Neural progenitor cell (in vitro differentiated cells): ENCODE measurements around the gene GINS1. TPM values are rescaled to one million over a fixed set of nuclear protein-coding genes. Genes with fewer than 3 reads are reported as not detected.
A peak's percentile ranks its signal among the peaks of the same experiment; 100 is the strongest.

Experiments
- DNase-seq: peaks from one replicate; pipeline ENCODE4 v3.0.0-alpha.2; 2016; ENCODE audit warnings: low spot score
- H2AFZ ChIP-seq: fragments of 200-600 bp; sonication (generic); replicated peaks from 2 replicates; pipeline ENCODE4 v1.6.1; 2016; ENCODE audit warnings: antibody characterized with exemption
- H3F3A ChIP-seq: fragments of 200-600 bp; sonication (generic); 2 replicates; pipeline ENCODE4 v1.6.1; 2016; ENCODE audit warnings: antibody characterized with exemption, low read depth
- H3K27ac ChIP-seq: fragments of 200-600 bp; sonication (generic); 2 replicates; pipeline ENCODE4 v1.5.1; 2016; ENCODE audit warnings: mild to moderate bottlenecking
- H3K27me3 ChIP-seq: fragments of 200-600 bp; sonication (generic); 2 replicates; pipeline ENCODE4 v1.6.1; 2016; ENCODE audit warnings: mild to moderate bottlenecking, moderate library complexity
- H3K36me3 ChIP-seq: fragments of 200-600 bp; sonication (generic); 2 replicates; pipeline ENCODE4 v1.5.1; 2016
- H3K4me1 ChIP-seq: fragments of 200-600 bp; sonication (generic); 2 replicates; pipeline ENCODE4 v1.6.1; 2016; ENCODE audit warnings: mixed run types
- H3K4me2 ChIP-seq: fragments of 200-600 bp; sonication (generic); 2 replicates; pipeline ENCODE4 v1.6.1; 2016
- H3K4me3 ChIP-seq: fragments of 200-600 bp; sonication (generic); 2 replicates; pipeline ENCODE4 v1.5.1; 2016
- H3K79me2 ChIP-seq: fragments of 200-600 bp; sonication (generic); 2 replicates; pipeline ENCODE4 v1.6.1; 2016; ENCODE audit warnings: low read depth
- H3K9ac ChIP-seq: fragments of 200-600 bp; sonication (generic); 2 replicates; pipeline ENCODE4 v1.6.1; 2016
- H3K9me3 ChIP-seq: fragments of 200-600 bp; sonication (generic); 2 replicates; pipeline ENCODE4 v1.5.1; 2016; ENCODE audit warnings: low read depth
- H4K20me1 ChIP-seq: fragments of 200-600 bp; sonication (generic); 2 replicates; pipeline ENCODE4 v1.6.1; 2016; ENCODE audit warnings: low read depth
- H3K27ac Mint-ChIP-seq: 3 replicates; pipeline ENCODE4 v1.8.0; 2021; ENCODE audit warnings: mixed read lengths
- H3K27me3 Mint-ChIP-seq: 2 replicates; pipeline ENCODE4 v1.8.0; 2022; ENCODE audit warnings: low read depth, mild to moderate bottlenecking, inconsistent platforms, moderate library complexity, mixed read lengths; ENCODE audit not compliant: insufficient read depth
- H3K36me3 Mint-ChIP-seq: 3 replicates; pipeline ENCODE4 v1.8.0; 2021; ENCODE audit warnings: mixed read lengths
- H3K4me1 Mint-ChIP-seq: 3 replicates; pipeline ENCODE4 v1.8.0; 2021; ENCODE audit warnings: mixed read lengths
- H3K4me3 Mint-ChIP-seq: 3 replicates; pipeline ENCODE4 v1.8.0; 2021; ENCODE audit warnings: mild to moderate bottlenecking, moderate library complexity, mixed read lengths
- H3K9me3 Mint-ChIP-seq: 3 replicates; pipeline ENCODE4 v1.8.0; 2020; ENCODE audit warnings: mixed read lengths
- EZH2 ChIP-seq: fragments of 200-600 bp; sonication (generic); IDR thresholded peaks from 2 replicates; pipeline ENCODE4 v1.6.1; 2017; ENCODE audit warnings: antibody characterized with exemption, mild to moderate bottlenecking, moderate library complexity
- EZH2phosphoT487 ChIP-seq: fragments of 200-600 bp; sonication (generic); IDR thresholded peaks from 2 replicates; pipeline ENCODE4 v1.6.1; 2017; ENCODE audit warnings: antibody characterized with exemption
- total RNA-seq: library from RNA; depleted of rRNA; stranded (reverse); fragments of >200 nt; gene quantifications from 2 replicates; pipeline ENCODE4 v1.2.3, GENCODE V29; 2015; ENCODE audit warnings: low replicate concordance
- TF ChIP-seq, protein P1 (sequence below): fragments of 200-600 bp; sonication (generic); IDR thresholded peaks from 2 replicates; pipeline ENCODE4 v1.5.1; 2017; ENCODE audit warnings: antibody characterized with exemption, mild to moderate bottlenecking

The GINS1 gene
- total RNA-seq, 1 donor from 2014 or later: 69.6 TPM

DNA sequence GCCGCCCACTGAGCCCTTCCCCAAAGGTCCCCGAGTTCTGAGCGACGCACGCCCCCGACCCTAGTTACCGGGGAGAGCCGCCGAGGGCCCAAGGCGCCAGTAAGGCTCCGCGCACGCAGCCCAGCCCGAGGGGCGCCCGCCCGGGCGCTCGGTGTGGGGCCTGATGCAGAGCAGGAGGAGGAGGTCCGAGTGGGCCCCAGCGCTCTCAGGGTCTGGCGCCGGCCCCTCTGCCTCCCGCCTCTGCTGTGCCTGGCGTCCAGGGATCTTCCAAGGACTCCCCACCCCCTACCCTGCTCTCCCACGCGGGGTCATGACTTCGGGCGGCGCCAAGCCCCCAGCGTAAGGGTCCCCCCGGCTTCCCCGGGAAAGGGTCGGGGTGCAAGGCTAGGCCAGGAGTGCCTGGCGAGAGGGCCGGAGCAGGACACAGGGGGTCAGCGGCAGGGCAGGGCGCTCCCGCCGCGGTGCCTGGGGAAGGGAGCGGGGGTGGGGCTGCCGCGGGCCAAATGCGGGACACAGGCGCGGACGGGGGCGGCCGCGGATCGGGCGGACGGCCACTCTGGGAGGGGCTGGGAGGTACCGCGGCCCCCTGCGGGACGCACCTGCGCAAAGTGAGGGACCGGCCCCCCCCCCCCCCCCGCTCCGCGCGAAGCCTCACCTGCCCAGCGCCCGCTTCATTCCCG is 17.5 kb upstream of the GINS1 start:
- H3K27me3 ChIP-seq: no peaks in the 10 kb centered on the region
- peak overlapping the region; percentile 23 for H2AFZ ChIP-seq
- peaks cover 5% of the 10 kb centered on the region for H3K4me1 ChIP-seq
- H3K4me3 Mint-ChIP-seq: peak overlapping the region; percentile 92
- peaks cover 19% of the 10 kb centered on the region for H3F3A ChIP-seq
- no peaks in the 10 kb centered on the region for H3K27me3 Mint-ChIP-seq
- H3K9me3 ChIP-seq: no peaks in the 10 kb centered on the region
- peak overlapping the region; percentile 96 for H3K4me2 ChIP-seq
- TF ChIP-seq EZH2 (no peak), EZH2phosphoT487 (no peak)
- TF ChIP-seq, protein P1, sequence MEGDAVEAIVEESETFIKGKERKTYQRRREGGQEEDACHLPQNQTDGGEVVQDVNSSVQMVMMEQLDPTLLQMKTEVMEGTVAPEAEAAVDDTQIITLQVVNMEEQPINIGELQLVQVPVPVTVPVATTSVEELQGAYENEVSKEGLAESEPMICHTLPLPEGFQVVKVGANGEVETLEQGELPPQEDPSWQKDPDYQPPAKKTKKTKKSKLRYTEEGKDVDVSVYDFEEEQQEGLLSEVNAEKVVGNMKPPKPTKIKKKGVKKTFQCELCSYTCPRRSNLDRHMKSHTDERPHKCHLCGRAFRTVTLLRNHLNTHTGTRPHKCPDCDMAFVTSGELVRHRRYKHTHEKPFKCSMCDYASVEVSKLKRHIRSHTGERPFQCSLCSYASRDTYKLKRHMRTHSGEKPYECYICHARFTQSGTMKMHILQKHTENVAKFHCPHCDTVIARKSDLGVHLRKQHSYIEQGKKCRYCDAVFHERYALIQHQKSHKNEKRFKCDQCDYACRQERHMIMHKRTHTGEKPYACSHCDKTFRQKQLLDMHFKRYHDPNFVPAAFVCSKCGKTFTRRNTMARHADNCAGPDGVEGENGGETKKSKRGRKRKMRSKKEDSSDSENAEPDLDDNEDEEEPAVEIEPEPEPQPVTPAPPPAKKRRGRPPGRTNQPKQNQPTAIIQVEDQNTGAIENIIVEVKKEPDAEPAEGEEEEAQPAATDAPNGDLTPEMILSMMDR: no peak
- H3K36me3 Mint-ChIP-seq: peaks cover 12% of the 10 kb centered on the region
- H3K9me3 Mint-ChIP-seq: peaks cover 6% of the 10 kb centered on the region
- peak overlapping the region; percentile 80 for H3K4me3 ChIP-seq
- peaks cover 25% of the 10 kb centered on the region for H3K4me1 Mint-ChIP-seq
- DNase-seq: peak; percentile 76
- peak overlapping the region; percentile 59 for H3K9ac ChIP-seq
- no peaks in the 10 kb centered on the region for H3K36me3 ChIP-seq
- H3K27ac ChIP-seq: peak overlapping the region; percentile 82
- H4K20me1 ChIP-seq: peaks cover 15% of the 10 kb centered on the region
- H3K79me2 ChIP-seq: peaks cover 52% of the 10 kb centered on the region
- no peak overlapping the region for H3K27ac Mint-ChIP-seq

DNA sequence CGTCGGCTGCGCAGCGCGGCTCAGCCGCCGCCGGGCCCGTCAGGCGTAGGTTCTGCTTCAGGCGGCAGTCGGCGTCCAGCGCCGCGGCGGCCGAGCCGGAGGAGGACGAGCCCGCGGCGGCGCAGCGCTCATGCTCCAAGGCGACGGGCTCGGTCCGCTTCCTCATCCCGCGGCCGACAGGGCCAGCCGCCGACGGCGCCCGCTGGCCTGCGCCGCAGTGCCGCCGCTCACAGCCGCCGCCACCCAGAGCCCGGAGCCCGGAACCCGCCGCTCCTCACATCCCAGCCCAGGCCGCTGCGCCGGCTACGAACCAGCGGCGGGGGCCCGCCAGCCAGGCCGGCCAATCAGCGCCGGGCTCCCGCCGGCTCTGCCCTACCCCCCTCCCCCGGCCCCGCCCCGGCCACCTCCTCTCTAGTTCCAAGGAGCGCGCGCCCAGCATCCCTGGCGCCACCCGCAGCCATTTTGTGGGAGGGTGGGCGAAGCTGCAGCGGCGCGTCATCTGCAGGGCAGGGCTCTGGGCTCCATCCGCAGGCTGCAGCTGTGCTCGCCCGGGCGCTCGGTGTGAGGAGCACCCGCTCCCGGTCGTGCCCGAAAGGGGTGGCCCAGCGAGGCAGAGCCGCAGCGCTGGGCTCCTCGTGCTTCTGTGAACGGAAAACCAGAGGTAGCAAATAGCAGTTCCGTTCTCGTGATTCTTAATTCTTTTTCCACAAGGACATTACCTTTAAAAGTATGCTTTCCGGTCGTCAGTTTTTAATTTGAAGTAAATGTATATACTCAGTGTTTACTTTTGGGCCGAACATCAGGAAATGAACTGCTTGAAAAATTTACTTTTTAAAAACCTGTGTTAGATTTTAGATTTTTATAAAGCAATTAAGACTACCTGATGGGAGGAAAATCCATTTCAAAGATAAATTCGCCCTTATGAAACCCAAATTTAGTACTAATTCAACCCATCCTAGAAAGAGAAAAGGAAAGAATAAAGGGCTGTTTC is 16.6 kb upstream of the GINS1 start, which contains the start of gene ABHD12:
TSS of gene ABHD12 (minus strand) at position 298 of the 991 bp plus-strand sequence. CDS start at position 166, 132 bp downstream.
- Mint-ChIP-seq H3K4me1 (peaks cover 28% of the 10 kb centered on the region), H3K9me3 (peaks cover 6% of the 10 kb centered on the region)

DNA sequence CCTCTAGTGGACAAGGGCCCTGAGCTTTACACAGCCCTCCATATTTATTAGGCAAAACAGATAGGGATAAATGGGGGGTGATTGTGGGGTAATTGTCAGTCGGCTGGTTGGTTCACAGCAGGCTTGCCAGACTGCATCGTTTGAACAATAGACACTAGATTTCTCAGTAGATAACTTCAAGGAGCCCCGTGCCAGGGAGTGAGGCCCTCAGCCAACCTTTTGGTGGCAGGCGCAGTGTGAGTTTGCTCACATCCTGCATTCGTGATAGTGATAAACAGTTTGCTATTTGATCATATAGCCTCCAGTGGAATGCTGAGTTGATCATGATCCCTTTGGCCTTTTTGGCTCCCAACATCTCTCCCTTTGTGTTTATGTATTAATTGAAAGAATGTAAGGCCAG is 13.2 kb upstream of the GINS1 start:
- Histone ChIP-seq H3K36me3 (no peaks in the 10 kb centered on the region), H3K9me3 (no peaks in the 10 kb centered on the region), H3K79me2 (peaks cover 9% of the 10 kb centered on the region), H3F3A (peaks cover 15% of the 10 kb centered on the region), H3K4me3 (no peak overlapping the region), H3K27ac (no peak overlapping the region), H3K27me3 (no peaks in the 10 kb centered on the region), H3K4me2 (no peak overlapping the region), H3K4me1 (peaks cover under 1% of the 10 kb centered on the region), H2AFZ (no peak overlapping the region), H4K20me1 (peaks cover 4% of the 10 kb centered on the region), H3K9ac (no peak overlapping the region)
- H3K27ac Mint-ChIP-seq: no peak overlapping the region
- DNase-seq: no peak
- H3K4me3 Mint-ChIP-seq: peak overlapping the region; percentile 0
- peaks cover 6% of the 10 kb centered on the region for H3K9me3 Mint-ChIP-seq
- peaks cover under 1% of the 10 kb centered on the region for H3K36me3 Mint-ChIP-seq
- peaks cover 22% of the 10 kb centered on the region for H3K4me1 Mint-ChIP-seq
- TF ChIP-seq EZH2phosphoT487: no peak
- TF ChIP-seq EZH2: no peak
- TF ChIP-seq, protein P1: no peak
- peaks cover 2% of the 10 kb centered on the region for H3K27me3 Mint-ChIP-seq

More for the DNA sequence above, 16.6 kb upstream of the GINS1 start, which contains the start of gene ABHD12:
- H3F3A ChIP-seq: peaks cover 19% of the 10 kb centered on the region
- H3K27ac Mint-ChIP-seq: peak within 1 kb of the TSS; percentile 60
- H3K4me2 ChIP-seq: peak within 1 kb of the TSS; percentile 96
- H3K36me3 ChIP-seq: no peaks in the 10 kb centered on the region
- H3K27me3 Mint-ChIP-seq: no peaks in the 10 kb centered on the region
- H3K4me3 ChIP-seq: peak within 1 kb of the TSS; percentile 80
- peaks cover 15% of the 10 kb centered on the region for H4K20me1 ChIP-seq
- H2AFZ ChIP-seq: peak within 1 kb of the TSS; percentile 84
- no peaks in the 10 kb centered on the region for H3K27me3 ChIP-seq
- TF ChIP-seq, protein P1: no peak
- TF ChIP-seq EZH2: no peak
- no peak for TF ChIP-seq EZH2phosphoT487
- H3K27ac ChIP-seq: peak within 1 kb of the TSS; percentile 82
- H3K9ac ChIP-seq: peak within 1 kb of the TSS; percentile 59
- H3K36me3 Mint-ChIP-seq: peaks cover 12% of the 10 kb centered on the region
- no peaks in the 10 kb centered on the region for H3K9me3 ChIP-seq
- peak; percentile 98 for DNase-seq
- peak within 1 kb of the TSS; percentile 92 for H3K4me3 Mint-ChIP-seq
- H3K4me1 ChIP-seq: peaks cover 5% of the 10 kb centered on the region
- H3K79me2 ChIP-seq: peaks cover 44% of the 10 kb centered on the region
